ENCODE results near the gene MEIOB.
"Not testable (repeated sequence)": the region's sequence is repeated elsewhere in the genome, so short reads cannot be mapped to it uniquely, and the experiment has no call there.

The MEIOB gene

GRCh38 chr16:1897692-1898091 is 25.7 kb upstream of the MEIOB start:
- CTCF ChIA-PET, H3K27ac Mint-ChIP-seq, H3K9me3 Mint-ChIP-seq, H3K36me3 Mint-ChIP-seq, H3K4me3 Mint-ChIP-seq, DNase-seq, H3K4me1 Mint-ChIP-seq: not testable (repeated sequence)
- peaks cover 13% of the 10 kb centered on the region for H3K27me3 Mint-ChIP-seq

GRCh38 chr16:1895949-1896675 is 24.1 kb upstream of the MEIOB start:
- H3K4me3 Mint-ChIP-seq: no peak overlapping the region
- CTCF ChIA-PET: no interaction called here
- H3K27ac Mint-ChIP-seq: no peak overlapping the region
- H3K27me3 Mint-ChIP-seq: peaks cover 23% of the 10 kb centered on the region
- H3K4me1 Mint-ChIP-seq: no peaks in the 10 kb centered on the region
- no peaks in the 10 kb centered on the region for H3K9me3 Mint-ChIP-seq
- H3K36me3 Mint-ChIP-seq: no peaks in the 10 kb centered on the region
- DNase-seq: no peak

- H3K27me3 Mint-ChIP-seq: peaks cover 24% of the 10 kb centered on the region
- DNase-seq: no peak
- CTCF ChIA-PET: interaction anchor here (0.8 kb wide), 1 partner anchor 34 kb away, joined by 3 read pairs; no protein-coding TSS in a partner anchor
- no peaks in the 10 kb centered on the region for H3K4me1 Mint-ChIP-seq
- H3K27ac Mint-ChIP-seq: no peak overlapping the region
- no peaks in the 10 kb centered on the region for H3K9me3 Mint-ChIP-seq
- H3K4me3 Mint-ChIP-seq: no peak overlapping the region
- no peaks in the 10 kb centered on the region for H3K36me3 Mint-ChIP-seq
These were observed 23.1 kb upstream of the MEIOB start for GRCh38 chr16:1895068-1895467.

GRCh38 chr16:1890708-1891050 is 18.7 kb upstream of the MEIOB start:
- Mint-ChIP-seq H3K27ac (no peak overlapping the region), H3K36me3 (no peaks in the 10 kb centered on the region), H3K27me3 (peaks cover 28% of the 10 kb centered on the region), H3K4me1 (no peaks in the 10 kb centered on the region), H3K9me3 (no peaks in the 10 kb centered on the region), H3K4me3 (no peak overlapping the region)
- no peak for DNase-seq
- CTCF ChIA-PET: no interaction called here

- Mint-ChIP-seq H3K27ac (no peak overlapping the region), H3K4me1 (no peaks in the 10 kb centered on the region), H3K36me3 (no peaks in the 10 kb centered on the region), H3K4me3 (no peak overlapping the region), H3K9me3 (no peaks in the 10 kb centered on the region), H3K27me3 (peaks cover 28% of the 10 kb centered on the region)
- CTCF ChIA-PET: no interaction called here
- no peak for DNase-seq
These were observed 18.2 kb upstream of the MEIOB start for GRCh38 chr16:1890024-1890707.

- CTCF ChIA-PET: no interaction called here
- DNase-seq: no peak
- H3K27me3 Mint-ChIP-seq: peaks cover 27% of the 10 kb centered on the region
- no peaks in the 10 kb centered on the region for H3K36me3 Mint-ChIP-seq
- no peak overlapping the region for H3K4me3 Mint-ChIP-seq
- no peaks in the 10 kb centered on the region for H3K9me3 Mint-ChIP-seq
- H3K4me1 Mint-ChIP-seq: no peaks in the 10 kb centered on the region
- no peak overlapping the region for H3K27ac Mint-ChIP-seq
These were observed 15.9 kb upstream of the MEIOB start for GRCh38 chr16:1887711-1888354.

- DNase-seq: no peak
- Mint-ChIP-seq H3K4me1 (no peaks in the 10 kb centered on the region), H3K36me3 (no peaks in the 10 kb centered on the region), H3K4me3 (no peak overlapping the region), H3K9me3 (no peaks in the 10 kb centered on the region), H3K27ac (no peak overlapping the region), H3K27me3 (peaks cover 15% of the 10 kb centered on the region)
- CTCF ChIA-PET: interaction anchor here (1.3 kb wide), 1 partner anchor 43 kb away, joined by 3 read pairs; no protein-coding TSS in a partner anchor
These were observed 12.9 kb upstream of the MEIOB start for GRCh38 chr16:1884889-1885288.

GRCh38 chr16:1884155-1884760 is 12.3 kb upstream of the MEIOB start:
- CTCF ChIA-PET: interaction anchor here (1.3 kb wide), 1 partner anchor 44 kb away, joined by 3 read pairs; no protein-coding TSS in a partner anchor
- Mint-ChIP-seq H3K9me3 (no peaks in the 10 kb centered on the region), H3K27me3 (peaks cover 19% of the 10 kb centered on the region), H3K27ac (no peak overlapping the region), H3K36me3 (no peaks in the 10 kb centered on the region), H3K4me3 (no peak overlapping the region), H3K4me1 (no peaks in the 10 kb centered on the region)
- DNase-seq: peak; percentile 32

GRCh38 chr16:1881172-1881571 is 9.2 kb upstream of the MEIOB start:
- H3K9me3 Mint-ChIP-seq, DNase-seq, H3K27ac Mint-ChIP-seq, H3K36me3 Mint-ChIP-seq, H3K4me3 Mint-ChIP-seq, H3K4me1 Mint-ChIP-seq: not testable (repeated sequence)
- CTCF ChIA-PET: interaction anchor here (0.6 kb wide), 1 partner anchor 66 kb away, joined by 5 read pairs; no protein-coding TSS in a partner anchor
- H3K27me3 Mint-ChIP-seq: peaks cover 25% of the 10 kb centered on the region

- H3K27ac Mint-ChIP-seq: no peak overlapping the region
- CTCF ChIA-PET: no interaction called here
- H3K27me3 Mint-ChIP-seq: peaks cover 25% of the 10 kb centered on the region
- H3K4me1 Mint-ChIP-seq: no peaks in the 10 kb centered on the region
- no peaks in the 10 kb centered on the region for H3K36me3 Mint-ChIP-seq
- no peak overlapping the region for H3K4me3 Mint-ChIP-seq
- DNase-seq: no peak
- no peaks in the 10 kb centered on the region for H3K9me3 Mint-ChIP-seq
These were observed 7.5 kb upstream of the MEIOB start for GRCh38 chr16:1879477-1879876.

- H3K36me3 Mint-ChIP-seq: no peaks in the 10 kb centered on the region
- no peak for DNase-seq
- H3K27ac Mint-ChIP-seq: no peak overlapping the region
- no peak overlapping the region for H3K4me3 Mint-ChIP-seq
- H3K4me1 Mint-ChIP-seq: no peaks in the 10 kb centered on the region
- peaks cover 32% of the 10 kb centered on the region for H3K27me3 Mint-ChIP-seq
- CTCF ChIA-PET: interaction anchor here (1.2 kb wide), 1 partner anchor 14 kb away, joined by 3 read pairs; no protein-coding TSS in a partner anchor
- no peaks in the 10 kb centered on the region for H3K9me3 Mint-ChIP-seq
These were observed 6.3 kb upstream of the MEIOB start for GRCh38 chr16:1878256-1878655.

- Mint-ChIP-seq H3K27ac (no peak overlapping the region), H3K4me1 (no peaks in the 10 kb centered on the region), H3K4me3 (no peak overlapping the region), H3K9me3 (no peaks in the 10 kb centered on the region), H3K36me3 (no peaks in the 10 kb centered on the region), H3K27me3 (peaks cover 37% of the 10 kb centered on the region)
- DNase-seq: no peak
- CTCF ChIA-PET: interaction anchor here (1.2 kb wide), 1 partner anchor 13 kb away, joined by 3 read pairs; no protein-coding TSS in a partner anchor
These were observed 5.8 kb upstream of the MEIOB start for GRCh38 chr16:1877804-1878203.

GRCh38 chr16:1877089-1877488 is 5.1 kb upstream of the MEIOB start:
- H3K27me3 Mint-ChIP-seq: peaks cover 44% of the 10 kb centered on the region
- H3K9me3 Mint-ChIP-seq: peaks cover 2% of the 10 kb centered on the region
- no peak overlapping the region for H3K27ac Mint-ChIP-seq
- H3K4me1 Mint-ChIP-seq: peaks cover 3% of the 10 kb centered on the region
- no peak for DNase-seq
- H3K36me3 Mint-ChIP-seq: peaks cover 1% of the 10 kb centered on the region
- CTCF ChIA-PET: interaction anchor here (1.2 kb wide), 1 partner anchor 13 kb away, joined by 3 read pairs; no protein-coding TSS in a partner anchor
- no peak overlapping the region for H3K4me3 Mint-ChIP-seq

- peaks cover 1% of the 10 kb centered on the region for H3K36me3 Mint-ChIP-seq
- H3K27me3 Mint-ChIP-seq: peaks cover 46% of the 10 kb centered on the region
- peaks cover 2% of the 10 kb centered on the region for H3K9me3 Mint-ChIP-seq
- no peak overlapping the region for H3K4me3 Mint-ChIP-seq
- H3K4me1 Mint-ChIP-seq: peaks cover 3% of the 10 kb centered on the region
- no peak overlapping the region for H3K27ac Mint-ChIP-seq
- CTCF ChIA-PET: interaction anchor here (0.9 to 1.0 kb wide), 2 partner anchors 12 to 53 kb away, joined by 3 read pairs; no protein-coding TSS in a partner anchor
- DNase-seq: no peak
These were observed 4.5 kb upstream of the MEIOB start for GRCh38 chr16:1876468-1876867.

All from activated naive CD4-positive, alpha-beta T cell treated with anti-CD3 and anti-CD28 coated beads, Interleukin-2, amount 10 ng/mL, durations not matched to agents 7 days and 5 days (primary cell).